GM12892 (cell line): ENCODE measurements around the gene CELF2.
"Not testable (repeated sequence)": the region's sequence is repeated elsewhere in the genome, so short reads cannot be mapped to it uniquely, and the experiment has no call there.

ENCODE experiments used
- POLR2A ChIP-seq: IDR thresholded peaks from 2 replicates; pipeline ENCODE4 v1.6.1; 2011; ENCODE audit warnings: low read depth, low read length, control low read depth
- POLR2AphosphoS5 ChIP-seq: IDR thresholded peaks from 2 replicates; pipeline ENCODE4 v1.6.1; 2011; ENCODE audit warnings: low read depth, low read length, control low read depth

GRCh38 chr10:11347580-11347979 is 329.9 kb downstream of the CELF2 start:
- TF ChIP-seq POLR2A, POLR2AphosphoS5: not testable (repeated sequence)
